GM18861 (cell line): ENCODE measurements around the gene PDE11A.
"Not testable (repeated sequence)": the region's sequence is repeated elsewhere in the genome, so short reads cannot be mapped to it uniquely, and the experiment has no call there.

Source experiments
- ATAC-seq: cut with Tn5 transposase; IDR thresholded peaks from one replicate; pipeline ENCODE4 v1.9.1; 2021; ENCODE audit not compliant: unreplicated experiment

Gene PDE11A

DNA sequence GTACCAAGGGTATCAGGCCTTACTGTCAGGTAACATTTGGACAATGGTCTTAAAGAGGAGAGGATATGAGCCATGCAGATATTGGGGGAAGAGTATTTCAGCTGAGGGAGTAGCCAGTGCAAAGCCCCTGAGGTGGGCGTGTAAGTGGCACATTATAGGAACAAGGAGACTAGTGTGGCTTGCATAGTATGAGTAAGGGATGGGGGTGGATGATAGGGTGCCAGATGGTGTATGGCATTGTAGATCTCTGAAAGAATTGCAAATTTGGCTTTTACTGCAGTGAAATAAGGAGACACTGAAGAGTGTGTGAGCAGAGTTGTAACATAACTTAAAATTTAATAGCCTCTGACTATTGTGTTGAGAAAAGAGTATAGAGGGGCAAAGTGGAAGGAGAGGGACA lies 244.0 kb downstream of the PDE11A start:
- no peak for ATAC-seq

GRCh38 chr2:177826897-177827296 lies 245.7 kb downstream of the PDE11A start:
- no peak for ATAC-seq

GRCh38 chr2:177822941-177823340 lies 249.6 kb downstream of the PDE11A start:
- no peak for ATAC-seq

DNA sequence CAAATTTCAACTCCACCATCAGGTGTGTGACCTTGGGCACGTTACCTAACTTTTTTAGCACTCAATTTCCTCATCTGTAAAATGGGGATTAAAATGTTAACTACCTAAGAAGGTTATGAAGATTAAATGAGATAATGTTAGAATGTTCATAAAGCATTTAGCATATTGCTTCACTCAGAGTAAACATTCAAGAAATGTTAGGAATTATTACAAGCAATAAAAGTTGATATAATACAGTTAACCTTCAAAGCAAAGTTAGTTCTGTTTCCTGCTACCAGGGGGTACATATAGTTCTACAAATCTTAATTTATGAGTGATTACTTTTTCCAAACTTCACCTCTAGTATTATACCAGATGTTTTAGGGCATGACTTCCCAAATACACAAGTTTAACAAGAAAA lies 254.2 kb downstream of the PDE11A start:
- ATAC-seq, result no peak

DNA sequence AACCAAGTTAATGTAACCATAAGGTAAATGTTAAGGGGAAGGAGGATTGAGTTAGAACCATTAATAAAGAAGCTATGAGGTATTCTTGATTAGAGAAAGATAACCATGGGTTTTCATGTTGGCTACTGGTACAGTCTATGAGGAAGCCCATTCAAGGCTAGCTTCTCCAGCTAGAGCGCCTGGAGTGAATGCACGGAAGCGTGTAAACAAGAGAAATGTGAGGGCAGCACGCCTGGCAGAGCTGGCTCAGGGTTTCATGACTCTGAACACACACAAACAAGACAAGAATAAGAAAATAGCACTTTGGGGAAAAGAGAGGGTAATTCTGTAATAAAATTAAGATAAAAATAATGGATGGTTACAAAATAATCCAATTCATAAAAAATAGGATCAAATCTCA lies 255.3 kb downstream of the PDE11A start:
- no peak for ATAC-seq

DNA sequence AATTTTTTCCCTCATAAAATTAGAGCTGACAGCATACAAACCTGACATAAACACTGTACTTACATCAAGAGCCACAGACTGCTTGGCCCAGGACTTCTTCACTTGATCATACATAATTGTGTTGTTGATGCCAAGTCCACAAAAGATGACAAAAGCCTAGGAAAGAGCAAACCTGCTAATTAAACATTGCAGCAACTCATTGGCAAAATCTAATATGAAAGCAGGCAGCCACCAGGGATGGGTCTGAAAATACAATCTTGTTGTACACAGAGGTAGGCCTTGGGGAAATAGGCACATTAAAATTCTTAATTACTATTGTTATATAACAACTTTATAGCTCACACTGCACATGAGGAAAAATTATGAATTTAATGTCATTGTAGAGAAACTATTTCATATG lies 255.8 kb downstream of the PDE11A start:
- no peak for ATAC-seq

DNA sequence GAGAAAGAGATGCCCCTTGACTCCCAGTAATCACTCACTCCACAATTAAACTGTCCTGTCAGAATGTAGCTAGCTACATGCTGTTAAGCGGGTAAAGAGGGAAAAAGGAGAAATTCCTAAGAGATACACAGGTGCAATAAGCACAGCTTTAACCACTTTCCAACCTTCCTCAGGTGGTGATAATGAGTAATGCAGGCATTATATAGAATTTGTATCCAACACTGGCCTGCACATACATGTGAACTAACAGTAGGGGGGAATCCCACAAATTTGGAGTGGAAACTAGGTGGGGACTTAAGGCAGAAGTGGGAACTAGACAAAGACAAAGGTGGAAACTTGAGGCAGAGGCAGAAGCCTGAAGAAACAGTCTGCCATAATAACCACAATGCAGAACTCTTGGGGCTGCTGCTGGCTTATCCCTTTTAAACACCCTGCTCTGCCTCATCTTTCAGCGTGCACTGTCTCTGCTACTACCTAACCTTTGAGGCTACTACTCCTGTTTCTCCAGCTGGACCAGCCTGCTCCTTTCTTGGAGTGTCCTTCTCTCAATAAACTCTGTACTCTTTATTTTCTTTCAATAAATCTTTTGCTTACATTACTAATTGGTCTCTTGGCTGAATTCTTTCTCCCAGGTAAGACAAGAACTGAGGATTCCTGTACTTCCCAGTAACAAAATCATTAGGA lies 259.7 kb downstream of the PDE11A start:
- no peak for ATAC-seq

DNA sequence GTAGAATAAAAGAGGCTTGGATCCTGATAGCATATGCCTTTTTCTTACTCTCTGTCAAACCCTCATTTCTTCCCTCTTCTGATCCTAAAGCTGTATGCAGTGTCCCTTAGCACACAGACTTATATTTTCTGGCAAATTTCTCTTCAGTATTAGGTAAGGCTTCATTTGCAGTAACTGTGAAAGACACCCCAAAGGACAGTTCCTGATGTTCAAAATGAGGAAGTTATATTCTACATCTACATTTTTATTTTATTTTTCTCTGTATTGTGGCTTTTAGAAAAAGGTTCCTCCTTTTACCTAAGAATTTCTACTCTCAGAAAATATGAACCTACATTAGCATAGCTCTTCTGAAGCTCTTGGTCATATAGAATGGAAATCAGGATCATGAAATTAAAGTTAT lies 261.7 kb downstream of the PDE11A start:
- no peak for ATAC-seq

DNA sequence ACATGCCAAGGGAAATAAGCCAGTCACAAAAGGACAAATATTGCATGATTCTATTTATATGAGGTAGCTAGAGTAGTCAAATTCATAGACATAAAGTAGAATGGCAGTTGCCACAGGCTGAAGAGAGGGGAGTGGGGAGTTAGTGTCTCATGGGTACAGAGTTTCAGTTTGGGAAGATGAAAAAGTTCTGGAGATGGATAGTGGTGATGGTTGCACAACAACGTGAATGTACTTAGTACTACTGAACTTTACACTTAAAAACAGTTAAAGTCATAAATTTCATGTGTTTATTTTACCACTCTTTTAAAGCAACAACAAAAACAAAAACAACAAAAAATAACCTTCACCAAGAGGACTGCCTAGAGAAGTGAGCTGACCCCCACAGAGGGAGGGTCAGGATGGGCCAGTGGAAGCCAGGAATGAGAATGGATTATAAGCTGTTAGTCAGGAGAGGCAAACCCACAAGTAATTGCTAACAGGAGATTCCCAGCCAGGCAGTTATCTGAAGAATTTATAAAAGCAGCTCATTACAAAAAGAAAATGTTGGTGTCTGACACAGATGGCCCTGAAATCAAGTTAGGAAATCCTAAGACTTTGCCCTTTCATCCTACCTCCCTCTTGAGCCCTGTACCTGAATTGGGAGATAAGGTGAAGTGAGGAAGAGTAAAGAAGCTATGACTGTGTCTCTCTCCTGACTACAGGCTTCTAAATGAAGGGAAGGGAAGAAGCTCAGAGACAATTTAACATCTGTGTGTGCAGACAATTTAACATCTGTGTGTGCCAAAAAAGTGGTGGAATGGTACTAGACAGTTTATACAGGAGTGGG lies 263.4 kb downstream of the PDE11A start:
- ATAC-seq, result no peak

GRCh38 chr2:177806025-177806424 lies 266.6 kb downstream of the PDE11A start:
- ATAC-seq, result no peak

DNA sequence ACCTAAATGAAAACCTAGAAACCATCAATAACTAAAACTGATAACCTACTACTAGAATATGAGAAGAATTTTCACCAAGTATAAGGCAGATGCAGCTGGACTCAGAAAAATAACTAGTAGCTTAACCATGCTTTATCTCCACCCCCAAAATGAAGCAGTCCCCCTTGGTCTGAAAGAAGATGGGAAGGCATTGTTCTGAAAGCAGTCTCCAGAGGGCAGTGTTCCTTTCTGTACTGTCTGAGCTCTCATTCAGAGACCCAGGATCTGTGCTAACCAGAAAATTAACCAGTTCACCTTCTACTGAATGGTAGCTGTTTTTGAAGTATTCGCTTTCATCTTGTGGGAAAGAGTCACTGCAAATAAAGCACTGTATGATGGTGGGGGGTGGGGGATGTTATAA lies 273.0 kb downstream of the PDE11A start:
- ATAC-seq, result no peak

DNA sequence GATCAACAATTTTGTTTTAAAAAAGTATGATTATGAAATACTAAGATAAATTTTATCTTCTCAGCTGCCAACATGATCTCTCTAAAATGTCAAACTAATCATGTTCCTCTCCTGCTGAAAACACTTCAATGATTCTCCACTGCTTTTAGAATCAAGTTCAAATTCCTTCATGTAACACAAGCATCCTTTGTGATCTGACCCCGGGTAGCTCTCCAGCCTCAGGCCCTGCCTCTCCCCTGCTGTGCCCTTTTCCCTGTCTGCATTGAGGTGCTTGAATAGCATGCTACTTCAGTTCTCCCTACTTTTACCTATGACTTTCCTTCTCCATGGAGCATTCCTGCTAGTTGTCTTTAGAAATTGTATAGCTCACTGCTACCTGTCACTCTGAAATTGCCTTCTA lies 274.8 kb downstream of the PDE11A start:
- no peak for ATAC-seq

- ATAC-seq, result no peak
Measured at GRCh38 chr2:177796654-177797415, 275.7 kb downstream of the PDE11A start.

- no peak for ATAC-seq
Measured at GRCh38 chr2:177796011-177796410, 276.6 kb downstream of the PDE11A start.

GRCh38 chr2:177785143-177785542 lies 287.4 kb downstream of the PDE11A start:
- not testable (repeated sequence) for ATAC-seq

- ATAC-seq, result no peak
Measured at GRCh38 chr2:177784745-177785067, 287.9 kb downstream of the PDE11A start.

DNA sequence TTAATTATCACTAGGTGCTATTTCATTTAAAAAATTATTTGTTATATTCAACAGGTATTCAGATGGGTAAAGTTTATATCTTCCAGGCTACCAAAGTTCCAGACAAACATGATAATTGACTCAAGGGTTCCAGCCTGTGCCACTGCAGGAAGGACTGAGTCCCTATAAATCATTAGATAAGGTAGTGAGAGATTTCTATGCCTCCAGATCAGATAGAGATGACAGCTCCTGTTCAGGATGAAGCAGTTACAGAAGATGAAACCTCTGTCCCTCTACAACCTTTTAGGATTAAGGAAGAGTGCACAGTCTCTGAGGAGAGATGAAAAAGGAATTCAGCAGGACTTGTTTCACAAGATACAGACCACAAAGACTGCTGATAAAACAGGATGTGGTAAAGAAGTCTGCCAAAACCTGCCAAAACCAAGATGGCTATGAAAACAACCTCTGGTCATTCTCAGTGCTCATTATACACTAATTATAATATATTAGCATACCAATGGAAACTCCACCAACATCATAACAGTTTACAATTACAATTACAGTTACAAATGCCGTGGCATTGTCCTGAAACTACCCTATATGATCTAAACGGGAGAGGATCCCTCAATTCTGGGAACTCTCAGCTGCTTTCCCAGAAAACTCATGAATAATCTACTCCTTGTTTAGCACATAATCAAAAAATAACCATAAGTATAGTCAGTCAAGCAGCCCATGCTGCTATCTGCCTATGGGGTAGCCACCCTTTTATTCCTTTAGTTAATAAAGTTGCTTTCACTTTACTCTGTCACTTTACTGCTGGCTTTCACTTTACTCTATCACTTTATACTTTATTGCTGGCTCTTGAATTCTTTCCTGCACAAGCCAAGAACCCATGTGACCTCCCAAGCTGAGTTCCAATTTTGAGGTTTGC lies 288.5 kb downstream of the PDE11A start:
- ATAC-seq, result no peak

GRCh38 chr2:177783091-177783490 lies 289.5 kb downstream of the PDE11A start:
- no peak for ATAC-seq

- no peak for ATAC-seq
Measured at GRCh38 chr2:177782613-177783012, 290.0 kb downstream of the PDE11A start.

DNA sequence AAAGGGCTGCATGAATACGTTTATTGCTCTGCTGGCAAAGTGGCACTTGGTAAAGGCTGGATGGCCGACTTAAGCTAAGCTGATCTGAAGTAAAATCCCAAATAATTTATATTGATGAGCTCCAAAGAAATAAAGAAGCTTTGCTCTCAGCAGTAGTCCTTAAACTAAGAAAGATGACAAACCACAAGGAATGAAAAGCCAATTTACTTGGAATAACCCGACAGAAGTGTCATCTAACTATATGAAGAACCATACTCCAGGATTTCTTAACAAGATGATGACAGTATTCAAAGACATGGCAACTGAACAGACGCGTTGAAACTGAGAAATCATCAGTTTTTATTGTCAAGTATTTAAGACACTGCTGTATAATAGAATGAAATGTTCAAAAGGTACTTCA lies 294.1 kb downstream of the PDE11A start:
- no peak for ATAC-seq

GRCh38 chr2:177772529-177772928 lies 300.0 kb downstream of the PDE11A start:
- ATAC-seq, result no peak
